Measurements from ENCODE around the gene ARL4C.

The ARL4C gene

DNA sequence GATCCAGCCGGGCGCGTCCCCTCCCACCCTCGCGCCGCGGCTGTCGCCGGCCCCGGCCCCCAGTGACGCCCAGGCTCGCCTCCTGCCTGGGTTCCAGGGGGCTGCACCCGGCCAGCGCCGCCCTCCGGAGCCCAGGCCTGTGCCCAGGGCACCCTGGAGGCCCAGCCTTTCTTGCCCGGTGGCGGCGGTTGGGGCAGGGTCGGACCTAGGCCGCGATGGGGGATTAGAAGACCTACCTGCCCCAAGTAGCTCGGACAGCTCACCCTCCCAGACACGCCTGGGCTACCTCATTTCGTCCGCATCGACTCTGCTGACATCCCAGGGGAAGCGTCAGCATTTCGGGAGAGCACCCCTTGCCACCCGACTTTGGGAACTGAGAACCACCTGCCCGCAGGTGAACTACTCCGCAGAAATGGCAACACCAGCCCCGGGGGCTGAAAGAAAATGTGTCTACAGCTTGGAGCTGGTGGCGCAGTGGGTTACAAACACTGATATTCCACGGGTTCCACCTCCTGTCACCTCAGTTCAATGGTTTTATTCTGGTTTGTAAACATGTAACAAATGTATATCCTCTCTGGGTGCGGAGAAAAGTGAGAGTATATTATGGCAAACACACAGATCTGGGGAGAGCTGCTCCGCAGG is 834 bp upstream of the ARL4C start:
- DNase-seq: no peak

DNA sequence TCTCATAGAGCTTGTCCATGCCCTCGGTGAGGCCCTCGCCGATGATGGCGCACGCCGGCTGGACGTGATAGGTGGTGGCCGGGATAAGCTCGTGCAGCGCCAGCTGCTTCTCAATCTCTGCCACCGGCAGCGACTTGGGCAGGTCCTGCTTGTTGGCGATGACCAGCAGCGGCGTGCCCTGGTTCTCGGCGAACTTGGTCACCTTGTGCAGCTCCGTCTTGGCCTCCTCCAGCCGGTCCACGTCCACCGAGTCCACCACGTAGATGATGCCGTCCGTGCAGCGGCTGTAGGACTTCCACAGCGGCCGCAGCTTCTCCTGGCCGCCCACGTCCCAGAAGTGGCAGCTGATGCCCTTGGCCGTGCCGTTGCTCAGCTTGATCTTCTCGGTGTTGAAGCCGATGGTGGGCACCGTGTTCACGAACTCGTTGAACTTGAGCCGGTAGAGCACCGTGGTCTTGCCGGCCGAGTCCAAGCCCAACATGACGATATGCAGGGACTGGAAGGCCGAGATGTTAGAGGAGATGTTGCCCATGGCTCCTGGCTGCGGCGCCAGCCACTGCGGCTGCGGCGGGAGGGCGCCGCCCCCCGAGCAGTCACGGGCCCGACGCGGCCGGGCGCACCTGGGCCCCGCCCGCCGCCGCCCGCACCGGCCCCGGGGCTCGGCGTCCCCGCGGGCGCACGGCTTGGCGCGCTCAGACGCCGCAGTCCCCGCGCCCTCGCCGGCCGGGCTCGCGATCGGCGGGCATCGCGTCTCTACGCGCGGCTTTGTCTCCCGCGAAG is 636 bp downstream of the ARL4C start:
- peak; percentile 29 for DNase-seq

DNA sequence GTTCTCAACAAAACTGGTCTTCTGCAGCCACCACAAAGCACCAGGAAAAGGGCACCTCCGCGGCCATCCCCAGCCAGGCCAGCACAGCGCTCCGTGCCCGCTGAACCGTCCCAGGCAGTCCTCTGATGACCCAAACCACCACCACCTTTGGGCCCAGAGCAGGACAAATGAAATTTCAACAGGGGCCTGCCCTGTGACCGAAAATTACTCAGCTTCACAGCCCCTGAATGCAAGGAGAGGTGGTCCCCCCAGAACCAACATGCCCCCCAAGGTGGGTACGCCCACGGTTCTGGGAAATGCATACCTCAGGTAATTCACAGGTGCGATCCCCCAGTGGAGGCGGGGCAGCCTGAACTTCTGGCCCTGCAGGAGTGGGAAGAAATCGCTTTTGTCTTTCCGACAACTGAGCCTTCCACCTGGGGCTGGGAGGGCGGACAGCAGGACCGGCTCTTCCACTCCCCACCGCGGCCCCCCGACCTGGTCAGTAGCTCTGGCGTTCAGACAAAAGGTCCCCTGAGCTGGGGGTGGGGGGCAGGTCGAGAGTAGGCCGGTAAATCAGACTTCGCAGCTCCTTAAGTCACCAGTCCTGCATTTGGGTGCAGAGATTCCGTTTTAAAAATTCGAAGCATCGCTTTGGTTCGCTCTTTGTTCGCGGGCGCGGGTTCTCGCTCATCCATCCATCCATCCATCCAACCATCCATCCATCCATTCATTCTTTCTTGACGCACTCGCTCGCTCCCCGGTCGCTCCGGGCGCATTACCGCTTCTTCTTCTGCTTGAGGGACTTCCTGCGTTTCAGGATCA is 1.4 kb downstream of the ARL4C start:
- DNase-seq: no peak

DNA sequence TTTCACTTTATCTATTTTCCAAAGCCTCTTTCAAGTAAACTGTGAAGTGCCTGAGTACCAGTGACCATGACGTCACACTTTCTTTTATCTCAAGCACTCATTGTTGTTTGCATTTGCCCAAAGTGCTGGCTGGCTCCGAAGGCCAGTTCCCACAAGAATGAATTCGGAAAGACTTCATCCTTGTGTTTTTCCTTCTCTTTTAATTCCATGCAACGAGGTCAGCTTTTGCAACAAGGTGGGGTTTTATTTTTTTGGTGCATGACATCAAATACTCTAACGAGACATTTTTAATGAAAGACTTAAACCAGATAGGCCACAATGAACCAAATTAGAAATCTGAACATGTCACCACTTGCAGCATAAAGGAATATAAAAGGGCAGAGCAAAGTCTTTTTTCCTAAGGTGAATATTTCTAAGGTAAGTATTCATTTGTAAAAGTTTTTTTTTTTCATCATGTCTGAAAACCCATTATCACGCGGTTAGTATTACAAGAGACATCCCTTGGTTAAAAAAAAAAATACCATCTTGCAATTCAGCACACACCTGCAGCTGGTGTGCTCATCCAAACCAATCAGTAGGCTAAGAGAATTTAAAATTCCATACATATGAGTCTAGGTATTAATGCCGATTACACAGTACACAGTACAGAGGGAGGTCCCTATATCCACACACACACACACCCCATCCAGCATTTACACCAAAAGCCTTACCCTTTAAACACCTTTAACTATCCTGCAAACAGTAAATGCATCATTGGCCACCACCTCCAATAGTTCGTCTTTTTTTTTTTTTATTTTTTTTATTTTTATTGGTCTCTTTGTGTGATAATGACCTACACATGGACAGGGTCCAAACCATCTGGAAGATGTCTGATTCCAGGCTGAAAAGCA is 2.3 kb downstream of the ARL4C start:
- DNase-seq: peak; percentile 34

DNA sequence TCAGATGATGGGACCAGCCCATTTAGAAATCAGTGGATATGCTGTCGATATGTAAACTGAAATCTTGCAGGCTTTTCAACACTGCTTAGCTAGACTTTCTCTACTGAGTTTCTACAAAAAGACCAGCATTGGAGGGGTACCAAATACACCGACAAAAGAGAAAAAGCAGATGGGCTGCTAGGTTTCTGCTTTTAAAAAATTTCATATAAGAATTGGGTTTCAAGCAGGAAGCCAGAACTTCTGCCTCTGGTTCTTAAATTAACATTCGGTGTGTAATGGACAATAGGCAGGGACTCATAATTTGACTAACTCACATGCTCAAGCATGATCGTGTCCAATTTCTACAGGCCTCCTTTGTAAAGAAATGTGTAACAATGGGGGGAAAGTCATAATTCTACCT is 3.1 kb downstream of the ARL4C start:
- DNase-seq: no peak

DNA sequence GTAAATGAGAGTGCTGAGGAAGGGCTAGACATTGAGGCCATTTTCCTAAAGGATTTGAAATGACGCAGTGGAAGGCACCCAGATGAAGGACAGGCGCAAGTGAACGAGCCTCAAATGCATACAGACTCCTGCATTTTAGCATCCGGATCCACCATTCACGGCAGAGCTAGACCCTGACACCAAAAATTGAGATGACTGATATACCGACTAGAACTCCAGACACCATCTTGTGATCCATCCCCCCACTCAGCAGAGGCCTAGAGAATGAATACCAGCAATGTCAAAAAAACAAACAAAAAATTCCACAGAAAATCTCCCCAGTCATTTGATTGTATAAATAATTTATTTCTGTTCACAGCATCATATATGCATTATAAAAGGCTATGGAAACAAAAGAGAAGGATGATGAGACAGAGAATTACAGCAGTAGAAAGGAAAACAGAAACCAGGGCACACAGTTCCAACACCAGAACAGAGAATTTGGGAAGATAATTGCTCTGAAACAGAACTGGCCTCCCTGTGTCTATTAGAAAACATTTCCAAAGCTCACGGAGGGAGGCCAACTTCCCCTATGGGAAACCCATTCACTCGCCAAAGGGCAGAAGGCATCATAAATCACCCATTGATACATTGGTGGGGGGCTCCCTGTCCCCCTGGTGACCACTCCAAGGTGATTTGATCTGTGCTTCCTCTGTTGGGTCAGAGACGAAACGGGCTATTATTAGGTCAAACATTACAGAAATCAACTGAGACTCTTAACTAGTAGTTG is 4.0 kb downstream of the ARL4C start:
- DNase-seq: no peak

DNA sequence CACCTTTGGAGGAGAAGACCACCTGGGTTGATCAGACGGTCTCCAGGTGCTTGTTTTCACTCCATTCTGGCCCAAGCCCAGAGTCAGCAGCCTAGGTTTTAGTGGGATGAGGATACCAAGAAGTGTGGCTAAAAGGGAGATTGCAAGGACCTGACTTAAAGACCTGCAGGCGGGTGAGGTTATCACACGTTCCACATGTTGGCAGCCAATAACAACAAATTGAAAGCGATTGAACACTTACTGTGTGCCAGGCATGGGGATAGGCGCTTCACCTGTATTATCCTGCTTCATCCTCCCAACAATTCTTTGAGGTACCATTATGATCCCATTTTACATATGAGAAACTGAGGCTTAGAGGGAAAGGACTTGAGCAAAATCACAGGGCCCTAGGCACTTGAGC is 5.0 kb downstream of the ARL4C start:
- DNase-seq: no peak

DNA sequence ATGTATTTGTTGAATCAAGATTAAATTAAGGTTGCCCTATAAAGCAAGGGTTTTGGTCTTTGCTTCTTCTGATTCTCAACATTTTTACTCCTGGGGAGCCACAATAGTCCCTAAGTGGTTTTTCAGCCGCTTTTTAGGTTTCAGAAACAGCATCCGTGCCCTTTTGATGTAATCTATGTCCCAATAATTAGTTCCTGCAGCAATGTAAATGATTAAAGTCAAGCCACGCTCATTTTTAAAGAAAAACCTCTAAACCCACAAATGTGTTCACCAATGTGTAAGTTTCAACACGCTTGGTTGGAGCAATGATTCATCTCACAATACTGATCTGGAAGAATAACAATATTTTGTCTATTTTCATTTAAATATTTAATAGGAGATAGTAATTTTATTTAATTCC is 5.6 kb downstream of the ARL4C start:
- DNase-seq: no peak

DNA sequence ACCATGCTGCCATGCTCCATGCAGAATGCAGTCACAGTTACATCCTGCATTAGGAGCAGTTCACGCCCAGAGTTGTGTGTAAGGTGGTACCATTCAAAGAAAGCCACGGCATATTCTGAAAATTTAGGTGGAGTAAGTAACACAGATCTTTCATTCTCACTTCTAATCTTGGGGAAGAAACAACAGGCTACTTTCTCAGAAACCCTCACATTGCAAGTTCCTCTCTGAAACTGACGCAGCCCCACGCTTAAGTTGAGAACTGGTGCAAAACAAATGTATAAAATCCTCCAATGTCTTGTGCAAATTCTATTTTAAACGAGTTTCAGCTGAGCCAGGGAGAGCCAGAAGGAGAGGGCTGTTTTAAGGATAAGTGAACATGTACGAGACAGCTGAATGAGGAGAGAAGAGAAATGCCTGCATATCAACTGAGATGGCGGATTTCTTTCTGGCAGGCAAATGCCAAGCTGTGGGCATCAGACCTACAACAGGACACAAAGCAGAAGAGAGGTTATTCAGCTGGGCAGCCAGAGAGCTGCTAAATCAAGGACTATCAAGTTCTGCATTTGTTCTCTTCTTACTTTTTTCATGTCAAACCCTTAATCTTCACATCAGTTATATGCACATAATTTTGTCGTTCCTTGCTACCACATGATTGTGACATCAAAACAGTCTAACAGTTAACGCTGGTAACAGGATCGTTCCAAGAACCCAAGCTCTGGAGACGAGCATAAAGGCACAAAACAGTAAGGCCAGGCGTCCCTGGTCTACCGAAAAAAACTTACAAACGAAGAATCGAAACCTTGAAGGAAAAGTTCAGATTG is 6.4 kb downstream of the ARL4C start:
- no peak for DNase-seq

DNA sequence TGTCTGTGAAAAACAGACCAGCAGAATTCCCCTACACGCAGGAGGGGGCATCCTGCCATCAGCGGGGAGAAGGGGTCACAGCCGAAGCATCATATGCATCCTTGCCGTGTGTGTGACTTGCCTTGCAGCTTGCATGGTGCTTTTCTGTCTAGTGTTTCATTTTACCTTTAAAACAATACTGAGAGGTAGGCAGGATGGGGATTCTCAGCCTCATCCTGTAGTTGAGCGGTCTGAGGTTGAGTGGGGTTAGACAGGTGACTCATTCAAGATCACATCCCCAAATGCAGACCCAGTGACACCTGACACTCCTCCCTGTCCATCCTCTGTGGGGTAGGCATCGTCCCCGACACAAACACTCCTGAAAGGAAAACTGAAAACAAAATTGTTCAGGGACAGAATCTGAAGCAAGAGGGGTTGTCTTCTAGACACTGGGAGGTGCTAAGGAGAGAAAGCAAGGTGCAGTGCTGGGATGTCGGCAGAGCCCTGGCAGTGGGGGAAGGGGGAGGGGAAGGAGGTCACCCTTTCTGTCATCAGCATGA is 7.9 kb downstream of the ARL4C start:
- no peak for DNase-seq

DNA sequence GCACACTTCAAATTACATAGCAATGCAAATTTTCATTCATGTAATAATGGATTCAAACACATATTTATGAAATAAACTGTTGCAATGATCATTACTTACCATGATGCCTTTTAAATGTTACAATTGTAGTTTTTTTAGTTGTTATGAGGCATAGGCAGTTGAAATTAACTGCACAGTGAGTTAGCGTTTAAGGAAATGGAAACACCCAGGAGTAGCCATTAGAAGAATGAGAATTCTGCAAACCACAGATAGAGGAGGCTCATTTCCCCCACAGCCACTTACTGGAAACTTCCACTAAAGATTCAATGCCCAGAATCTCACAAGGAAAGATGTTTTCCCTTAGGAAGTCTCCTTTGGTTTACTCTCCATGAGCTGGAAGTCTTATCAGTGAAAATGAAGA is 8.4 kb downstream of the ARL4C start:
- DNase-seq: no peak

DNA sequence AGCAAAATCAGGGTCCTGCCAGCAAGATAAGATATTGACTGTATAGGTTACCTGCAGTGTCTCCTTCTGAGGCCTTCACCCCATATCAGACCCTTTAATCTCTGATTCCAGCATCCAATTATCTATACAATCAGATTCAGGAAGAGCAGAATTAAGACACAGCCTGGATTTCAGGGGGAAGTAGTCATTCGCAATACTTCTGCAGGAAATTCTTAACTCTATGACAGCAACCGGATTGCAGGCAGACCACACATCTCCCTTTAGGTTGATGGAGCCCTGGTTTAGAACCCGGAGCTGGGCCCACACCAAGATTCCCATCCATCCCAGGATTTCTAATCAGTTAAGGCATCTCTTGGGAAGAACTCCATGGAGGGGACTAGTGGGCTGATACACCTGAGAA is 9.5 kb downstream of the ARL4C start:
- no peak for DNase-seq

DNA sequence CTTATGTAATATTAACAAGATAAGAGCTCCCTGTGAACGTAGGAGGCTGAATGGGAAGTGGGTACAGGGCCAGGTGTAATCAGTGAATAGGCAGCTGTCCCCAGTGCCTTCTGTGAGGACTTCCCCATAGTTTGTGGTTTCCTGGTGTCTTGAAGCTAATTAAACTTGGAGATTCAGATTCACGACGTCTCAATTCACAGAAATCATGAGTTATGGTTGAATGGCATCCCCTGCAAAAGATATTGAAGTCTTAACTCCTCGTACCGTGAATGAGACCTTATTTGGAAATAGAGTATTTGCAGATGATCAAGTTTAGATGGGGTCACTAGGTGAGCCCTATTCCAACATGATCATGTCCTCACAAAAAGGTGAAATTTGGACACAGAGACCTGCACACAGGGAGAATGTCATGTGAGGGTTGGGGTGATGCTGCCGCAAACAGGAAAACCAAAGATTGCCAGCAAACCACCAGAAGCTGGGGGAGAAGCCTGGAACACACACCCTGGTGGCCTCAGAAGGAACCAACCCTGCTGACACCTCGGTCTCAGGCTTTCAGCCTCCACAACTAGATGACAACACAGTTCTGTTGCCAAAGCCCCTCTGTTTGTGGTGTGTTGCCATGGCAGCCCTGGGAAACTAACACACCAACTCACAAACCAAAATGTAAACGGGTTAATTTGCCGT is 13.2 kb downstream of the ARL4C start:
- no peak for DNase-seq

DNA sequence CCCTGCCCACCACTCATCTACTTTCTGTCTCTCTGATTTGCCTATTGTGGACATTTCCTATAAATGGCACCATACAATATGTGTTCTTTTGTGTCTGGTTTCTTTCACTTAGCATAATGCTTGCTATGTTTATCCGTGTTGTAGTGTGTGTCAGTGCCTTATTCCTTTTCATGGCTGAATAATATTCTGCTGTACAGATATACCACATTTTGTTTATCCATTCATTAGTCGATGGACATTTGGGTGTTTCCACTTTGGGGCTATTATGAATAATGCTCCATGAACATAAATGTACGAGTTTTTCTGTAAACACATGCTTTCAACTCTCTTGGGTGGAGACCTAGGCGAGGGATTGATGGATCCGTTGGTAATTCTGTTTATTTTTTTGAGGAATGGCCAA is 15.6 kb downstream of the ARL4C start:
- no peak for DNase-seq

DNA sequence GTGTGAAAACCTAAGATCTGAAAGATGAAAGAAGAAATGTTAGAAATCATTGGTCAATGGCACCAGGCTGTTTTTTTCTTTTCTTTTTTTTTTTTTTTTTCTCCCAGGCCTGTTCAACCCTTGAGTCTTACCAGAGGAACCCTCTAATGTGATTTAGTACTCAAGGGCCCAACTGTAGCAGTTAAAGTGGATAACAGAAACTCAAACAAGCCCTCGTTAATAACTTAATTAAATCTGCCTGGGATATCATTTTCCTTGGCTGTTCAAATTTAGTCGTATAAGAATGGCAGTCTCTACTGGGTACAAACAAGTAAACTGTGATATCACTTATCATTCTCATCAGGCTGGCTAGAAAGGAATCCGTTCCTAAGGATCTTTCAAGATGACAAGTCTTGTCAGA is 16.5 kb downstream of the ARL4C start:
- DNase-seq: no peak

DNA sequence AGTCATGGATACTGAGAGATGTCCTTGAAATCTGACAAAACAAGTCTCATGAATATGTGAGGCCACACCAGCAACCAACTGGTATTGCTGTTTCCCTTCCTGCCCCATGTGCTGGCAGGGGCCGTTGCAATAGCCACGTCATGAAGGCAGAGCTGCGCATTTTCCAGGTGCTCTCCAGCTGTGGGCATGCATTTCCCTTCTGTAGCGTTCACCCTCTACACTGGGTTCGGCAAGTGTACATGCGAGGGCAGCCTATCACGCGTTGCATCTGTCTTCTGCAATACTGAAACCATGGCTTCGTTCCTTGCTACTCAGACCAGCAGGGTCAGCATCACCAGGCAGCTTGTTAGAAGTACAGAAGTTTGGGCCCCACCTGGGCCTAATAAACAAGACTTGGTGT is 17.4 kb downstream of the ARL4C start:
- DNase-seq: no peak

DNA sequence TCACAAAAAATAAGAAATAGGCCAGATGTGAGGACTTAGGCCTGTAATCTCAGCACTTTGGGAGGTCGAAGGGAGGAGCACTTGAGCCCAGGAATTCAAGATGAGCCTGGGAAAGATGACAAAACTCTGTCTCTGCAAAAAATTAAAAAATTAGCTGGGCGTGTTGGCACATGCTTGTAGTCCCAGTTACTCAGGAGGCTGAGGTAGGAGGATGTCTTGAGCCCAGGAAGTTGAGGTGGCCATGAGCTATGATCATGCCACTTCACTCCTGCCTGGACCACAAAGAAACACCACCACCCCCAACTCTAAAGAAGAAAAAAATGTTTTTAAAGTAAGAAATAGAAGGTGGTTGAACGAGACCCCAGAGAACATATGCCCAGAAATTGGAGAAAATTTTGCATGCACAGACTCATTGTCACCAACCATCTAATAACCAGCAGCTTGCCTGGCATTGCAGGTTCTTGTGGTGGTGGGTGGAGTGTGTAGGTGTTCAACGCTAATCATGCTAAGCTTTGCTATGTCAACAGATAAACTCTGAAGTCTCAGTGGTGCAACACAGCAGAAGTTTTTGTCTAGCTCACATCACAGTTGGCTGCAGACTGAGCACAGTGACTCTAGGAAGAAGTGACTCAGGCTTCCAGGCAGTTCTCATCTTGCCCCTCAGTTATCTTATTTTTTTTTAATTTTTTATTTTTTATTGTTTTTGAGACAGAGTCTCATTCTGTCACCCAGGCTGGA is 18.6 kb downstream of the ARL4C start:
- DNase-seq: no peak

DNA sequence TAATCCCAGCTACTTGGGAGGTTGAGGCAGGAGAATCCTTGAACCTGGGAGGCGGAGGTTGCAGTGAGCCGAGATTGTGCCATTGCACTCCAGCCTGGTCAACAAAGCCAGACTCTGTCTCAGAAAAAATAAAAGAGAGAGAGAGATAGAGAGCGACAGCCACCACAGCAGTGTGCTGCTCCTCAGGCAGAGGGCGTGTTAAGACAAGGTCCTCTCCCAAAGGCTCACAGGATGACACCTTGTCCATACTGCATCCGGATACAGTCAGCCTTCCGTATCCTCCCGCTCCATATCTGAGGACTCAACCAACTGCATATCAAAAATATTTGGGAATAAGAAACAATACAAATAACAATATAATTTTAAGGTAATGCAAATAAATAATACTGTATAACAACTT is 20.1 kb downstream of the ARL4C start:
- no peak for DNase-seq

DNA sequence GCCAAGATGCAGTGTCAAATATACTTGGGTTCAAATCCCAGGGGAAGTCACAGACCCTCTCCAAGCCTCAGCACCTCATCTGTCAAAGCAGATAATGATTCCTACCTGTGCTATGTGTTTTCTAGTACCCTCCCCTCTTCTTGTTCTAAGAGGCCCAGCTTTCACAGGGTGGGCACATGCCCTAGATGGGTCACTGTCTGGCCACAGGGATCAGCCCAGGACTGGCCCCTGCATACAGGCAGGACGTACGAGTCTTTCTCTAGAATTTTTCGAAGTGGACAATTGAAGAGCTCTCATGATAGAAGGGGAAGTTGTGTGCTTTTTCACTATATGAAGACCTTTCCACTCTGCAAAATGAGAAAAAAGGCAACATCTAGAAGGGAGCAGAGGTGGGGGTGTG is 22.2 kb downstream of the ARL4C start:
- no peak for DNase-seq

DNA sequence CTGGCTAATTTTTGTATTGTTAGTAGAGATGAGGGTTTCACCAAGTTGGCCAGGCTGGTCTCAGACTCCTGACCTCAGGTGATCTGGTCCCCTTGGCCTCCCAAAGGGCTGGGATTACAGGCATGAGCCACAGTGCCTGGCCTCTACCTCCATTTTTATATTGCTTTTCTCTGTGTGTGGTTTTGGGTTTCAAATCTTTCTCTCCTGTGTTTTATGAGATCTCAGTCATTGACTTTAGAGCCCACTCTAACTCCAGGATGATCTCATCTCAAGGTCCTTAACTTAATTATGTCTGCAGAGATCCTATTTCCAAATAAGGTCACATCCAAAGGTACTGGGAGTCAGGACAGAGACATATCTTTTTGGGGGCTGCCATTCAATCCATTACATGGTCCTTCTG is 24.7 kb downstream of the ARL4C start:
- no peak for DNase-seq
